Measurements from ENCODE around the gene CNTLN.
"Not testable (repeated sequence)": the region's sequence is repeated elsewhere in the genome, so short reads cannot be mapped to it uniquely, and the experiment has no call there.

Gene CNTLN

GRCh38 chr9:17521100-17521855 lies 386.4 kb downstream of the CNTLN start:
- FAIRE-seq = no peak

GRCh38 chr9:17526726-17527125 lies 391.9 kb downstream of the CNTLN start:
- not testable (repeated sequence) for FAIRE-seq

- peak; percentile 98 for FAIRE-seq
Observed at GRCh38 chr9:17528859-17529258, 394.0 kb downstream of the CNTLN start.

- FAIRE-seq = peak; percentile 76
Observed at GRCh38 chr9:17531642-17532254, 396.9 kb downstream of the CNTLN start.

- no peak for FAIRE-seq
Observed at GRCh38 chr9:17532461-17532860, 397.6 kb downstream of the CNTLN start.

- FAIRE-seq = no peak
Observed at GRCh38 chr9:17535176-17535575, 400.3 kb downstream of the CNTLN start.

- FAIRE-seq = no peak
Observed at GRCh38 chr9:17536027-17536426, 401.2 kb downstream of the CNTLN start.

GRCh38 chr9:17551023-17551422 lies 416.2 kb downstream of the CNTLN start:
- FAIRE-seq = no peak
